ENCODE data around the gene PAF1.

DNA sequence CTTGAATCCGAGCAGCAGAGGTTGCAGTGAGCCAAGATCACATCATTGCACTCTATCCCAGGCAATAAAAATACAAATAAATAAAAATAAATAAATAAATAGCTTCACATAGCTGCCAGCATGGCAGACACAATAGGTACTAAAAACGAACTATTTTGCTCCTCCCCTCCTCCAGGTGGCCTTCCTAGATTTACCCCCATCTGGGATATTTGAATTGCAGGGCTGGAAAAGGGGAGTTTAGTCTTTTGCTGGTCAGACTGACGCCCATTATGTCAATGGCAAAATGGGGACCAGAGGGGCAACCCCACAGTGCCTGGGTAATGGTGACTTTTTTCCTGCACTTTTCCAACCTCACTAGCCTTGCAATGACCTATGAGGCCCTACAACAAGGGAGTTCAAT, 54.4 kb downstream of the PAF1 start:
- TF ChIP-seq, protein P1, sequence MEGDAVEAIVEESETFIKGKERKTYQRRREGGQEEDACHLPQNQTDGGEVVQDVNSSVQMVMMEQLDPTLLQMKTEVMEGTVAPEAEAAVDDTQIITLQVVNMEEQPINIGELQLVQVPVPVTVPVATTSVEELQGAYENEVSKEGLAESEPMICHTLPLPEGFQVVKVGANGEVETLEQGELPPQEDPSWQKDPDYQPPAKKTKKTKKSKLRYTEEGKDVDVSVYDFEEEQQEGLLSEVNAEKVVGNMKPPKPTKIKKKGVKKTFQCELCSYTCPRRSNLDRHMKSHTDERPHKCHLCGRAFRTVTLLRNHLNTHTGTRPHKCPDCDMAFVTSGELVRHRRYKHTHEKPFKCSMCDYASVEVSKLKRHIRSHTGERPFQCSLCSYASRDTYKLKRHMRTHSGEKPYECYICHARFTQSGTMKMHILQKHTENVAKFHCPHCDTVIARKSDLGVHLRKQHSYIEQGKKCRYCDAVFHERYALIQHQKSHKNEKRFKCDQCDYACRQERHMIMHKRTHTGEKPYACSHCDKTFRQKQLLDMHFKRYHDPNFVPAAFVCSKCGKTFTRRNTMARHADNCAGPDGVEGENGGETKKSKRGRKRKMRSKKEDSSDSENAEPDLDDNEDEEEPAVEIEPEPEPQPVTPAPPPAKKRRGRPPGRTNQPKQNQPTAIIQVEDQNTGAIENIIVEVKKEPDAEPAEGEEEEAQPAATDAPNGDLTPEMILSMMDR (conservative IDR thresholded peaks at IDR 0.05 in 1 of 2, IDR thresholded peaks at IDR 0.05 in 1 of 2; ENCODE audit: low read depth in 1 of 2, low read length in 2 of 2) = no peak
- no peak for TF ChIP-seq EZH2 (IDR thresholded peaks at IDR 0.05; ENCODE audit: low read length, missing control alignments)
